Breast epithelium (tissue), 3 donors: ENCODE measurements around the gene CIB2.

Experiments used
- CTCF ChIP-seq, 3 donors: fragments of 450-650 bp; IDR thresholded peaks; one replicate each; pipeline ENCODE4 v1.5.1; 2016 to 2017; ENCODE audit warnings: antibody characterized with exemption in 3 of 3, mild to moderate bottlenecking in 3 of 3, moderate library complexity in 3 of 3
- POLR2A ChIP-seq: fragments of 450-650 bp; IDR thresholded peaks from one replicate; pipeline ENCODE4 v1.6.1; 2016; ENCODE audit warnings: antibody characterized with exemption, mild to moderate bottlenecking, moderate library complexity
- POLR2AphosphoS5 ChIP-seq, 3 donors: sonication (generic); formaldehyde crosslinking; IDR thresholded peaks; one replicate each; pipeline ENCODE4 v1.6.1; 2017; ENCODE audit warnings: antibody characterized with exemption in 3 of 3

GRCh38 chr15:78140292-78140691, 9.0 kb upstream of the CIB2 start:
- TF ChIP-seq POLR2A (no peak), CTCF (IDR thresholded peaks at IDR 0.05) (no peak), POLR2AphosphoS5 (IDR thresholded peaks at IDR 0.05) (no peak)
